Activated CD8-positive, alpha-beta T cell treated with anti-CD3 and anti-CD28 coated beads, Interleukin-2, amount 10 ng/mL, durations not matched to agents 7 days and 5 days (primary cell): Measurements from ENCODE around the gene ACP1. TPM values are rescaled to one million over a fixed set of nuclear protein-coding genes. Genes with fewer than 3 reads are reported as not detected.

Experiments
- ATAC-seq: fragments of 150-1000 bp; cut with Tn5 transposase; one replicate; pipeline ENCODE4 v1.10.0; 2021; ENCODE audit warnings: moderate library complexity
- CTCF ChIA-PET: fragments of 350-600 bp; sonication (Branson Sonifier 250); formaldehyde crosslinking; loops from one replicate; lab custom pipeline; 2021; ENCODE audit warnings: antibody characterized with exemption; lab: Charles Lee
- POLR2A ChIA-PET: fragments of 350-600 bp; sonication (Branson Sonifier 250); formaldehyde crosslinking; loops from one replicate; lab custom pipeline; 2021; ENCODE audit warnings: antibody characterized with exemption; lab: Charles Lee
- DNase-seq: peaks from one replicate; pipeline ENCODE4 v3.0.0-alpha.2; 2020
- H3K27ac Mint-ChIP-seq: one replicate; pipeline ENCODE4 v1.8.0; 2021; ENCODE audit warnings: mild to moderate bottlenecking, mixed read lengths
- H3K27me3 Mint-ChIP-seq: one replicate; pipeline ENCODE4 v1.8.0; 2021; ENCODE audit warnings: low read depth, mixed read lengths
- H3K36me3 Mint-ChIP-seq: one replicate; pipeline ENCODE4 v1.8.0; 2021; ENCODE audit warnings: low read depth, mixed read lengths
- H3K4me1 Mint-ChIP-seq: one replicate; pipeline ENCODE4 v1.8.0; 2021; ENCODE audit warnings: low read depth, mixed read lengths
- H3K4me3 Mint-ChIP-seq: one replicate; pipeline ENCODE4 v1.8.0; 2021; ENCODE audit warnings: mild to moderate bottlenecking, mixed read lengths
- H3K9me3 Mint-ChIP-seq: one replicate; pipeline ENCODE4 v1.8.0; 2022; ENCODE audit warnings: mixed read lengths; ENCODE audit not compliant: insufficient read depth
- total RNA-seq, 2 experiments: library from RNA; stranded (reverse); gene quantifications; one replicate each; pipeline ENCODE4 v1.2.3, GENCODE V29; 2021

The ACP1 gene
- total RNA-seq, 2 experiments from 2014 or later: 93.7 to 97.7 TPM

DNA sequence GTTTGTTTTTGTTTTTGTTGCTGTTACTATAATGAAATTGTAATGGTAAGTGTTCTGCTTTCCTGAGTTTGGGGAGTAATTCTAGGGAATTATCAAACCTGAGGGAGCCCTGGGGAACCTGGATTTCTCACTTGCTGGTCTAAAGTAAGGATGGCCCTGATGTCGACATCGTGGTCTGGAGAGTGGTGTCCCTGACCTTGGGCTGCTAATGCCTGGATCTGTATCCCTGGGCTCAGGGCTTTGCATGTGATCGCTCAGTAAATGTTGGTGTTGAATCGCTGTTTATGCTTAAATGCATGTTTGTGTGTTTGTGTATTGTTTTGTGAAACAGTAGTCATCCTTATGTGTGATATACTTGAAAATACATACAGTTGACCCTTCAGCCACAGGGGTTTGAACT, 6.1 kb downstream of the ACP1 start:
- H3K4me1 Mint-ChIP-seq: peaks cover 39% of the 10 kb centered on the region
- ATAC-seq: no peak
- CTCF ChIA-PET: interaction anchor here (1.1 kb wide), 1 partner anchor 9 kb away, joined by 3 read pairs; no protein-coding TSS in a partner anchor

DNA sequence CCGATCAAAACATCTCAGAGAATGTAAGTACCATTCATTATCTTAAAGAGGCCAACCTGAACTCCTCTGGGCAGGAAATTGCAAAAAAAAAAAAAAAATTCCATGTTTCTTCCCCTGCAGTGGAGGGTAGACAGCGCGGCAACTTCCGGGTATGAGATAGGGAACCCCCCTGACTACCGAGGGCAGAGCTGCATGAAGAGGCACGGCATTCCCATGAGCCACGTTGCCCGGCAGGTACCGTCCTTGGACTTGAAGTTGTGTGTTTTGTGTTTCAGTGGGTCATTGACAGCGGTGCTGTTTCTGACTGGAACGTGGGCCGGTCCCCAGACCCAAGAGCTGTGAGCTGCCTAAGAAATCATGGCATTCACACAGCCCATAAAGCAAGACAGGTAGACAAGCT, 7.2 kb downstream of the ACP1 start:
- Mint-ChIP-seq H3K9me3 (no peaks in the 10 kb centered on the region), H3K27me3 (no peaks in the 10 kb centered on the region), H3K4me3 (no peak overlapping the region), H3K4me1 (peaks cover 29% of the 10 kb centered on the region), H3K27ac (no peak overlapping the region), H3K36me3 (peaks cover 43% of the 10 kb centered on the region)
- ChIA-PET CTCF (no interaction called here), POLR2A (interaction anchor here (0.7 kb wide), 1 partner anchor 31 kb away, joined by 3 read pairs; no protein-coding TSS in a partner anchor)
- ATAC-seq (no peak), DNase-seq (no peak)

More for the DNA sequence above, 6.1 kb downstream of the ACP1 start:
- Mint-ChIP-seq H3K4me3 (no peak overlapping the region), H3K27ac (no peak overlapping the region), H3K9me3 (no peaks in the 10 kb centered on the region), H3K27me3 (no peaks in the 10 kb centered on the region), H3K36me3 (peaks cover 37% of the 10 kb centered on the region)
- no peak for DNase-seq
- POLR2A ChIA-PET: no interaction called here

DNA sequence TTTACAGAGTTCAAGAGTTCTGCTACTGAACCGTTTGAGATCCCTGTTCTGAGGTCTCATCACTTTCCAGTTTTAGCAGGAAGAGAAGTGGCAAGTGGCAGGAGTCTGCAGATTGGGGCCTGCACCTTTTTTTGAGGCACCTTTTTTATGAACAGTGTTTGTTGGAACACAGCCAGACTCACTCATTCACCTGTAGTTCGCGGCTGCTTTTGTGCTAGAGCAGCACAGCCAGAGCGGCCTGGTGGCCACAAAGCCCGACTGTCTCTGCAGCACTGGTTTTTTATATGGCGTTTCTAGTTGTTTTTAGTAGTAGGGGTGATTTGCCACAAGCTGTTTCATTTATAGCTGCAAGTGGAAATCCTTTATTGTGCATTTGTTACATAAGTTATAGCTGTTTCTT, 8.6 kb downstream of the ACP1 start:
- Mint-ChIP-seq H3K4me1 (peaks cover 18% of the 10 kb centered on the region), H3K9me3 (no peaks in the 10 kb centered on the region), H3K36me3 (peaks cover 46% of the 10 kb centered on the region), H3K4me3 (no peak overlapping the region), H3K27me3 (no peaks in the 10 kb centered on the region), H3K27ac (no peak overlapping the region)
- ATAC-seq: no peak
- no peak for DNase-seq
- CTCF ChIA-PET: interaction anchor here (1.2 to 1.7 kb wide), 4 partner anchors 10 to 254 kb away, joined by 3 to 4 read pairs (median 4); partner anchors contain the start of gene SH3YL1
- POLR2A ChIA-PET: no interaction called here

DNA sequence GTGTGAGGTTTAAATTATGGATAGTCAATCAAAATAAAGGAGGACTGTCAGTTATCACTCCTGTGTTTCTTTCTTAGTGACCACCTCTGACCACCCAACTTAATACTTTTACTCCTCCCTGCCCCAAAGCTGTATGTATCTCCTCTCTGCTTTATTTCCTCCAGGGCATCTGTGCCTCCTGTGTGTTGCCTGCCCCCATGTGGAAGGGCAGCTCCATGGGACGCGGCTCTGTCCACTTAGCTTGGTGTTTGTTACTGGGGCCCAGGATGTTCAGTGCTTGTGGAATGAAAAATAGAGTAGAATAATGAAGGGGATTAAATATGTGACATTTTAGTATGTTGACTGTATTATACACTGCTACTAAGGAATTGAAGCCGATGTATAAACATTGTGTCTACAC, 9.8 kb downstream of the ACP1 start:
- Mint-ChIP-seq H3K4me3 (no peak overlapping the region), H3K27ac (no peak overlapping the region), H3K9me3 (no peaks in the 10 kb centered on the region), H3K4me1 (peaks cover 10% of the 10 kb centered on the region), H3K27me3 (no peaks in the 10 kb centered on the region), H3K36me3 (peaks cover 52% of the 10 kb centered on the region)
- no peak for ATAC-seq
- no peak for DNase-seq
- POLR2A ChIA-PET: no interaction called here
- CTCF ChIA-PET: interaction anchor here (1.1 to 1.7 kb wide), 6 partner anchors 11 to 256 kb away, joined by 3 to 5 read pairs (median 4); partner anchors contain the start of gene SH3YL1

DNA sequence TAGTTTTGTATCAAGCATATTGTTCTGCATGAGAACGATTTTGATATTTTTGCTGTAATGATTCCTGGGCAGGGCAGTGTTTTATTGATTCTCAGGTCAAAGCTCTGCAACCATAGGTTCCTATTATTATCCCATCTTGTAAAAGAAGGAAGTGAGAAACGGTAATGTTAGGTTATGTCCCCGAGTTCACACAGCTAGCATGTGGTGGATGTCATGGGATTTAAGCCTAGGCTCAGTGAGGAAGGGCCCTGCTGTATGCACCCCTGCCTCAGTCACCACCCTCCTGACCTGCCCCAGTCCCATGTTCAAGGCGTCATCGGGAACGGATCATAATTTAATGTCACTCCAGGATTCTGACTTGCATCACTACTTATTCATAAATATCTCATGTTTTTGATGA, 10.7 kb downstream of the ACP1 start:
- Mint-ChIP-seq H3K9me3 (no peaks in the 10 kb centered on the region), H3K36me3 (peaks cover 52% of the 10 kb centered on the region), H3K27ac (no peak overlapping the region), H3K27me3 (no peaks in the 10 kb centered on the region), H3K4me1 (peaks cover 4% of the 10 kb centered on the region), H3K4me3 (no peak overlapping the region)
- DNase-seq: no peak
- POLR2A ChIA-PET: no interaction called here
- CTCF ChIA-PET: interaction anchor here (1.6 kb wide), 1 partner anchor 10 kb away, joined by 4 read pairs; no protein-coding TSS in a partner anchor
- ATAC-seq: no peak

DNA sequence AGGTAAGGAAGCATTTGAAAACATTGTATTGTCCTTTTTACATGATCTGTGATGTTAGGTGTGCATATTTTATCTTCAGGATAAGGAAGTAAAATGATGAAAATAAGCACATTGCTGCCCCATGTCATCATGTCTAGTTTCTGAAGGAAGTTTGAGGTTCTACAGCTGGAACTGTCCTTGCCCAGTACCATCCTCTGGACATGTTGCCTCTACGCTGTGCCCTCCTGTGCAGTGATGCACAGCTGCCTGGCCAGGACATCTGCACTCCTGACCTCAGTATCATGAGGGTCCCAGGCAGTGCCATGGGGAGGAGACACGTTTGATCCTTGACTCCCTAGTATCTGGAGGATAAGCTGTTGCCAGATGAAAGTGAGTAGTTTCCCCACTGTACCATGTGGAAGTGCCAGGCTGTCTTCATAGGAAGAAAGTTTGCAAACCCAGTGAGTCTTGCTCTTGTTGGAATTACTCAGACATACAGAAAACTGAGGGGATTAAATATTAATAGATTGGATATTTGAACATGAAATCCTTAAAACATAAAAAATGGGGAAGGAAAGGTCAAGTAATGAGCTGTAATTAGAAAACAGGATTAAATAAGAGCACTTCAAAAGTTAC, 13.7 kb downstream of the ACP1 start:
- ATAC-seq: no peak
- ChIA-PET CTCF (no interaction called here), POLR2A (interaction anchor here (1.0 kb wide), 1 partner anchor 12 kb away, joined by 3 read pairs; no protein-coding TSS in a partner anchor)
- Mint-ChIP-seq H3K36me3 (peaks cover 52% of the 10 kb centered on the region), H3K4me3 (no peak overlapping the region), H3K4me1 (no peaks in the 10 kb centered on the region), H3K27me3 (no peaks in the 10 kb centered on the region), H3K27ac (no peak overlapping the region), H3K9me3 (no peaks in the 10 kb centered on the region)
- DNase-seq: no peak

DNA sequence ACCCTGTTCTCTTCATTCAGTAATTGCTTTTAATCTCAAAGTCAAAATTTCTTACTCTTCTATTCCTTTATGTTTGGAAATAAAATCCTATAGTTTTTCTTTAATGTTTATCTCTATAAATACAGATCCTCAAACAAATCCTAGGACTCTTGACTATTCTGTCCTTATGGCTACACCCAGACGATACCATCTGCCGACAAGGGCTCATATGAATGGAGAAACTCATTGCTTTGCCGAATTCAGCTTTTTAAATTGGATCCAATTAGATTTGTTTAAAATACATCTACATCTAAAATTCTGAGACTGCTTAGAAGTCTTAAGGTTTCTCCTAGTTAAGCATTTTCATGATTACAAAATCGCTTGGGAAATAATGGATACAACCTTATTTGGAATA, 14.2 kb downstream of the ACP1 start:
- CTCF ChIA-PET: no interaction called here
- ATAC-seq: no peak
- H3K9me3 Mint-ChIP-seq: no peaks in the 10 kb centered on the region
- H3K27me3 Mint-ChIP-seq: no peaks in the 10 kb centered on the region
- H3K4me3 Mint-ChIP-seq: no peak overlapping the region
- H3K36me3 Mint-ChIP-seq: peaks cover 52% of the 10 kb centered on the region
- no peak for DNase-seq
- H3K4me1 Mint-ChIP-seq: no peaks in the 10 kb centered on the region
- POLR2A ChIA-PET: interaction anchor here (1.0 kb wide), 1 partner anchor 12 kb away, joined by 3 read pairs; no protein-coding TSS in a partner anchor
- no peak overlapping the region for H3K27ac Mint-ChIP-seq

DNA sequence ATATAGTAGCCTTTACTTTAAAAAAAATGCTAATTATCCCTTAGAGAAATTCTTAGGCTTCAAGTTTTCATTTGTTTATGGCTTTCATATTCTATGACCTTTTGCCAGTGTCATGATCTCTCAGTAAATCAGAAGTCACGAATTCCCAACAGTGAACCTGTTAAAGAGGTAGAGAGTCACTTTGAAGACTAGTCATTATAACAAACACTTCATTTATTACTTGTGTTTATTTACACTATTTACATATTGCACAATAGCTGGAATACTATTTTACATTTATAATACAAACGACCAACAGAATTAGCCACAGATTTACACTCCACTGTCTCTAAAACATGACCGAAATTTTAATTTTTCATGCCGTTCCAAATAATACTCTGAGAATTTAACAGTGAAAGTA, 14.6 kb downstream of the ACP1 start:
- CTCF ChIA-PET: no interaction called here

DNA sequence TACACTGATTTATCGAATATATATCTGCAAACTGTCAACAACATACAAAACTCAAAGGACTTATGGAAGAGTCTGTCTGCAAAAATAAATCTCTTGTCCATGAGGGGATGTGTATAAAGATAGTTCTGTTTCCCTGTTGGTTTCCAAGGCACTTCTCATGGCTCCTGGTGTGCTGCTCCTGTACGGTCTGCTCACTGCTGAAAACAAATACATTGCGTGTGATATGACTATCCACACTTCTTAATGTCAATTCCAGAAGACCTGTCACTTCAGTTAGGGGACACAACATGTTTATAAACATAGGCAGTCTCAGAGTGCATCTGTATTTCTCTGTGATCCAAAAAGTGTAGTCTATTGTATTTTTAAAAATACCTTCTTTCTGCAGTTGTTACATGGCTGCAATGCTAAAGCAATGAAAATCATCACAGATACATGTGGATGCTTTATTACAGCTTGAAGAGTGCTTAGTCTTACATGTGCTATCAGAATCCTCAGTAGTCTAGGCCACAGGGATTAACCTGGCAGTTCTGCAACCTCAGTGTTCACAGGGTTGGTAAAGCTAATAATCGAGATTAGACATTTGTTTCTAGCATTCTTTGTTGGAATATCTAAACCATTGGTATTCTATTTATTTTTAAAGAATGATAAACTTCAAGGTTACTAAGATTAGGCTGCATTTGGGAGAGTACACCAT, 15.4 kb downstream of the ACP1 start:
- ChIA-PET CTCF (no interaction called here), POLR2A (no interaction called here)
- Mint-ChIP-seq H3K27ac (no peak overlapping the region), H3K4me1 (no peaks in the 10 kb centered on the region), H3K9me3 (no peaks in the 10 kb centered on the region), H3K27me3 (no peaks in the 10 kb centered on the region), H3K36me3 (peaks cover 45% of the 10 kb centered on the region), H3K4me3 (no peak overlapping the region)
- DNase-seq (no peak), ATAC-seq (no peak)

More for the DNA sequence above, 14.6 kb downstream of the ACP1 start:
- Mint-ChIP-seq H3K4me3 (no peak overlapping the region), H3K27me3 (no peaks in the 10 kb centered on the region), H3K36me3 (peaks cover 50% of the 10 kb centered on the region), H3K27ac (no peak overlapping the region), H3K4me1 (no peaks in the 10 kb centered on the region), H3K9me3 (no peaks in the 10 kb centered on the region)
- DNase-seq: no peak
- POLR2A ChIA-PET: interaction anchor here (1.0 kb wide), 1 partner anchor 11 kb away, joined by 3 read pairs; no protein-coding TSS in a partner anchor
- no peak for ATAC-seq

DNA sequence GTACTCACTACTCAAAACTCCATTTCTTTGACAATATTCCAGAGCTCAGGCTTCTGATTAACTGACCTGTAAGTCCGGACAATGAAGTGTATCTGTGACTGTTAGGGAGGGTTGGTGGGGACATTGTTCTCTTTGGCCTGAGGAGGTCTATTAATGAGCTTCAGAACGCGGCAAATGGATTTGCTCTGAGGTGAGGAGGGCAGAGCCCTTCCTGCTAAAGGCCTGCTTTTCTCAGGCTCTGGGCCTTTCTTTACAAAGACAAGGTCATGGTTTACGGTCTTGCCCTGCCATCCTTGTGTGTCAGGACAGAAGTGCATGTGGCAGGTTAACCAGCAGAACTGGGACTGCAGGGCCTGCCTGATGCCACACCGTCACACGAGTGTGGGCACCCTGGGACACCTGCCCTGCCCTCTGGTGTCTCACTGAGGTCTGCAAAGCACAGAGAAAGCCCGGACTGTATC, 15.9 kb downstream of the ACP1 start:
- POLR2A ChIA-PET: no interaction called here
- CTCF ChIA-PET: interaction anchor here (1.3 kb wide), 1 partner anchor 10 kb away, joined by 5 read pairs; no protein-coding TSS in a partner anchor
- ATAC-seq: no peak
- Mint-ChIP-seq H3K27ac (no peak overlapping the region), H3K9me3 (no peaks in the 10 kb centered on the region), H3K27me3 (peaks cover 4% of the 10 kb centered on the region), H3K36me3 (peaks cover 41% of the 10 kb centered on the region), H3K4me1 (no peaks in the 10 kb centered on the region), H3K4me3 (no peak overlapping the region)
- no peak for DNase-seq

DNA sequence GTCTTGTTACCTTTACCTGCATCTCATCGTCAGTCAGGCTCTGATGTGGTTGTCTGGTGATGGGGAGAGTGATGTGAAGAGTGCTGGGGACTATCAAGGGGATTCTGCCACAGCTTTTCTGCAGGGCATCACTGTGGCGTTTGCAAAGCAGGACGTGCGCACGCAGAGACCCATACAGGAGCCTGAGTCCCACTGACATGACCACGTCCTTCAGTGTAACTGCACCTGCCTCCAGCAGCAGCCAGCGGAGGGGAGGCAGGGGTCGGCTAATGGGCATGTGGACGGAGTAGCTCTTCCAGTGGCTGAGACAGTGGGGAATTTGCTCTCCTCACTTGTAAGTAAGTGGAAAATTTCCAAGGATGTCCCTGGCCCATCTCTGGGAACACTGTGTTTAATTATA, 16.6 kb downstream of the ACP1 start:
- peak overlapping the region; percentile 39 for H3K27ac Mint-ChIP-seq
- H3K27me3 Mint-ChIP-seq: peaks cover 11% of the 10 kb centered on the region
- no peak overlapping the region for H3K4me3 Mint-ChIP-seq
- H3K9me3 Mint-ChIP-seq: no peaks in the 10 kb centered on the region
- H3K4me1 Mint-ChIP-seq: no peaks in the 10 kb centered on the region
- ChIA-PET CTCF (interaction anchor here (1.3 kb wide), 1 partner anchor 9 kb away, joined by 5 read pairs; no protein-coding TSS in a partner anchor), POLR2A (no interaction called here)
- DNase-seq: no peak
- no peak for ATAC-seq
- peaks cover 37% of the 10 kb centered on the region for H3K36me3 Mint-ChIP-seq
